Stomach smooth muscle (tissue), 2 donors: ENCODE data around the gene XIRP2.

ENCODE experiments used
- H3K27ac ChIP-seq: one replicate; pipeline ENCODE4 v1.7.0; 2013; ENCODE audit warnings: mild to moderate bottlenecking, low read length, inconsistent platforms
- H3K27me3 ChIP-seq, 2 donors: one replicate each; pipeline ENCODE4 v1.7.0; 2013; ENCODE audit warnings: low read length in 2 of 2; ENCODE audit not compliant: insufficient read depth in 2 of 2, control insufficient read depth in 1 of 2
- H3K36me3 ChIP-seq, 2 donors: one replicate each; pipeline ENCODE4 v1.7.0; 2013; ENCODE audit warnings: low read length in 2 of 2; ENCODE audit not compliant: control insufficient read depth in 2 of 2, insufficient read depth in 2 of 2
- H3K4me1 ChIP-seq: one replicate; pipeline ENCODE4 v1.7.0; 2013; ENCODE audit warnings: low read length; ENCODE audit not compliant: control insufficient read depth, insufficient read depth
- H3K4me3 ChIP-seq, 2 donors: one replicate each; pipeline ENCODE4 v1.7.0; 2013; ENCODE audit warnings: low read length in 2 of 2
- H3K9ac ChIP-seq, 2 donors: one replicate each; pipeline ENCODE4 v1.7.0; 2013; ENCODE audit warnings: low read length in 2 of 2, mild to moderate bottlenecking in 1 of 2
- H3K9me3 ChIP-seq, 2 donors: one replicate each; pipeline ENCODE4 v1.7.0; 2013; ENCODE audit warnings: low read length in 2 of 2; ENCODE audit not compliant: control insufficient read depth in 2 of 2
- donor health status: healthy.
- donor health status: Pancreatic carcinoma.

Gene XIRP2

GRCh38 chr2:167132066-167132465 is 243.8 kb downstream of the XIRP2 start:
- Histone ChIP-seq H3K27ac (no peak overlapping the region), H3K27me3 (no peaks in the 10 kb centered on the region), H3K4me3 (no peak overlapping the region), H3K4me1 (no peaks in the 10 kb centered on the region), H3K36me3 (no peaks in the 10 kb centered on the region), H3K9ac (no peak overlapping the region), H3K9me3 (no peaks in the 10 kb centered on the region)

GRCh38 chr2:167132906-167133555 is 244.8 kb downstream of the XIRP2 start:
- Histone ChIP-seq H3K9me3 (no peaks in the 10 kb centered on the region), H3K9ac (no peak overlapping the region), H3K27ac (no peak overlapping the region), H3K4me1 (no peaks in the 10 kb centered on the region), H3K36me3 (no peaks in the 10 kb centered on the region), H3K4me3 (no peak overlapping the region), H3K27me3 (no peaks in the 10 kb centered on the region)

- H3K27ac ChIP-seq = no peak overlapping the region
- H3K4me1 ChIP-seq = no peaks in the 10 kb centered on the region
- H3K36me3 ChIP-seq = no peaks in the 10 kb centered on the region
- H3K4me3 ChIP-seq = no peak overlapping the region
- no peaks in the 10 kb centered on the region for H3K27me3 ChIP-seq
- H3K9me3 ChIP-seq = no peaks in the 10 kb centered on the region
- no peak overlapping the region for H3K9ac ChIP-seq
Observed at GRCh38 chr2:167133614-167134013, 245.3 kb downstream of the XIRP2 start.

GRCh38 chr2:167134381-167135072 is 246.2 kb downstream of the XIRP2 start:
- Histone ChIP-seq H3K36me3 (no peaks in the 10 kb centered on the region), H3K27me3 (no peaks in the 10 kb centered on the region), H3K27ac (no peak overlapping the region), H3K9ac (no peak overlapping the region), H3K9me3 (no peaks in the 10 kb centered on the region), H3K4me3 (no peak overlapping the region), H3K4me1 (no peaks in the 10 kb centered on the region)

- no peak overlapping the region for H3K4me3 ChIP-seq
- no peaks in the 10 kb centered on the region for H3K27me3 ChIP-seq
- no peak overlapping the region for H3K9ac ChIP-seq
- no peaks in the 10 kb centered on the region for H3K36me3 ChIP-seq
- H3K27ac ChIP-seq = no peak overlapping the region
- H3K9me3 ChIP-seq = no peaks in the 10 kb centered on the region
- H3K4me1 ChIP-seq = no peaks in the 10 kb centered on the region
Observed at GRCh38 chr2:167135706-167136105, 247.4 kb downstream of the XIRP2 start.

GRCh38 chr2:167136879-167137596 is 248.8 kb downstream of the XIRP2 start:
- no peak overlapping the region for H3K9ac ChIP-seq
- no peaks in the 10 kb centered on the region for H3K4me1 ChIP-seq
- no peak overlapping the region for H3K4me3 ChIP-seq
- H3K27ac ChIP-seq = no peak overlapping the region
- H3K36me3 ChIP-seq = no peaks in the 10 kb centered on the region
- no peaks in the 10 kb centered on the region for H3K27me3 ChIP-seq
- H3K9me3 ChIP-seq = no peaks in the 10 kb centered on the region

- Histone ChIP-seq H3K9ac (no peak overlapping the region), H3K9me3 (no peaks in the 10 kb centered on the region), H3K36me3 (no peaks in the 10 kb centered on the region), H3K4me1 (no peaks in the 10 kb centered on the region), H3K27me3 (no peaks in the 10 kb centered on the region), H3K4me3 (no peak overlapping the region), H3K27ac (peak overlapping the region; percentile 6)
Observed at GRCh38 chr2:167140330-167140729, 252.1 kb downstream of the XIRP2 start.

- Histone ChIP-seq H3K4me3 (no peak overlapping the region), H3K9ac (no peak overlapping the region), H3K27ac (peak overlapping the region; percentile 6), H3K9me3 (no peaks in the 10 kb centered on the region), H3K36me3 (no peaks in the 10 kb centered on the region), H3K4me1 (no peaks in the 10 kb centered on the region), H3K27me3 (no peaks in the 10 kb centered on the region)
Observed at GRCh38 chr2:167140767-167141166, 252.5 kb downstream of the XIRP2 start.

GRCh38 chr2:167142554-167142953 is 254.3 kb downstream of the XIRP2 start:
- H3K4me3 ChIP-seq = no peak overlapping the region
- no peak overlapping the region for H3K27ac ChIP-seq
- H3K36me3 ChIP-seq = no peaks in the 10 kb centered on the region
- no peaks in the 10 kb centered on the region for H3K9me3 ChIP-seq
- H3K4me1 ChIP-seq = no peaks in the 10 kb centered on the region
- no peak overlapping the region for H3K9ac ChIP-seq
- H3K27me3 ChIP-seq = no peaks in the 10 kb centered on the region

GRCh38 chr2:167144179-167144898 is 256.1 kb downstream of the XIRP2 start:
- H3K36me3 ChIP-seq = no peaks in the 10 kb centered on the region
- no peaks in the 10 kb centered on the region for H3K4me1 ChIP-seq
- H3K9ac ChIP-seq = no peak overlapping the region
- H3K9me3 ChIP-seq = no peaks in the 10 kb centered on the region
- no peak overlapping the region for H3K27ac ChIP-seq
- no peaks in the 10 kb centered on the region for H3K27me3 ChIP-seq
- H3K4me3 ChIP-seq = no peak overlapping the region
